Heart right ventricle (tissue), 16 donors: ENCODE measurements around the gene KDM6A. TPM values are rescaled to one million over a fixed set of nuclear protein-coding genes. Genes with fewer than 3 reads are reported as not detected.
"Not testable (repeated sequence)": the region's sequence is repeated elsewhere in the genome, so short reads cannot be mapped to it uniquely, and the experiment has no call there.

Experiments
- ATAC-seq, 8 donors: fragments of 200-7000 bp; cut with Tn5 transposase; one replicate each; pipeline ENCODE4 v1.9.1; 2020; ENCODE audit warnings: mild to moderate bottlenecking in 8 of 8, moderate library complexity in 8 of 8, moderate number of reproducible peaks in 1 of 8
- DNase-seq, 2 donors: peaks; one replicate each; pipeline ENCODE4 v3.0.0-alpha.2; 2020
- H3K27ac ChIP-seq, 10 donors: fragments of 200-600 bp; sonication (generic) in 2 of 10; one replicate each; pipeline versions ENCODE4 v1.5.0 to v1.8.0; 2020 to 2022; ENCODE audit warnings: mild to moderate bottlenecking in 3 of 10
- H3K27me3 ChIP-seq, 7 donors: fragments of 200-600 bp; one replicate each; pipeline ENCODE4 v1.8.0; 2021 to 2022; ENCODE audit warnings: mild to moderate bottlenecking in 2 of 7
- H3K36me3 ChIP-seq, 9 donors: fragments of 200-600 bp; sonication (generic) in 1 of 9; one replicate each; pipeline versions ENCODE4 v1.5.0 to v1.8.0; 2020 to 2022; ENCODE audit warnings: mild to moderate bottlenecking in 2 of 9
- H3K4me1 ChIP-seq, 9 donors: fragments of 200-600 bp; sonication (generic) in 1 of 9; one replicate each; pipeline versions ENCODE4 v1.5.0 to v1.8.0; 2020 to 2022; ENCODE audit warnings: mild to moderate bottlenecking in 4 of 9
- H3K4me3 ChIP-seq, 10 donors: fragments of 200-600 bp; sonication (generic) in 2 of 10; one replicate each; pipeline versions ENCODE4 v1.5.0 to v1.8.0; 2020 to 2022; ENCODE audit warnings: mild to moderate bottlenecking in 7 of 10, moderate library complexity in 2 of 10
- H3K9me3 ChIP-seq, 11 donors: fragments of 200-600 bp in 10 of 11; sonication (generic) in 2 of 11; one replicate each; pipeline versions ENCODE4 v1.5.0 to v1.8.0; 2013 to 2022; ENCODE audit warnings: mild to moderate bottlenecking in 2 of 11, control low read depth in 1 of 11, moderate library complexity in 1 of 11
- WGBS, 2 donors: extraction: QIAGEN DNeasy Blood & Tissue Kit; methylation state at CpG; one replicate each; pipeline ENCODE4 v1.1.7; 2013; ENCODE audit warnings: inconsistent platforms in 1 of 2; 5-methylcytosine and 5-hydroxymethylcytosine counted together
- intact Hi-C, 10 donors: fragments of 100-400 bp; cut with DNase I; formaldehyde crosslinking; loops; one replicate each; pipeline versions ENCODE4 v1.11.1 to v1.14.2; 2022
- polyA plus RNA-seq, 2 donors: library from polyadenylated mRNA; stranded (reverse); fragments of 200-250 nt; gene quantifications; one replicate each; pipeline ENCODE4 v1.2.3, GENCODE V29; 2013
- total RNA-seq, 10 donors: library from RNA; stranded (reverse); fragmentation: NEBNext Ultra II Directional in 3 of 10; extraction: Animal tissue kit (Norgen Biotek cat#: 25700) in 3 of 10; gene quantifications; one replicate each; pipeline versions ENCODE4 v1.2.1 to v1.2.4, GENCODE V29; 2021 to 2023
- TF ChIP-seq, protein P1 (sequence below), 9 donors: fragments of 200-600 bp; sonication (generic) in 2 of 9; IDR thresholded peaks; one replicate each; pipeline versions ENCODE4 v1.5.0 to v1.8.0; 2021 to 2022; ENCODE audit warnings: antibody characterized with exemption in 9 of 9, mild to moderate bottlenecking in 5 of 9, moderate library complexity in 1 of 9
- donor health status: Arrhythmogenic right ventricular cardiomyopathy.
- donor health status: ischemic (EF 13 %, LVEDD 7.1; RV severe dilation, severe dysfunction).
- donor health status: healthy with polysubstance abuse.
- donor health status: DM: no; HTN: yes; CAD: no.
- donor health status: DM: no; HTN: no; CAD: no.
- donor health status: ischemic (EF 25% LVEDD 6.9; RV normal size, moderate dysfunction).
- donor health status: ischemic (EF 25% LVEDD 5.7; RV mildly dilated, moderate dysfunction).
- donor health status: healthy.
- donor health status: DM: yes; HTN: yes; CAD: no.
- donor health status: Ischemic cardiomyopathy.
- donor health status: ischemic (EF 35%, LVEDD 5.7; RV mildly dilated, moderate dysfunction).
- donor health status: nonischemic (EF 11% LVEDD 7.7; RV severe dilation, severe dysfunction).
- donor health status: DM: yes; HTN: yes; CAD: no.
- donor health status: PGD.
- donor health status: ischemic (EF 29% LVEDD 5.4; RV normal size, mild dysfunction).
- donor health status: nonischemic (EF 23%, LVEDD 6.1; RV moderate dilation, normal function).

KDM6A gene
- total and polyA plus RNA-seq, 12 donors, result 3.8 to 21.2 (median 11.8) TPM

DNA sequence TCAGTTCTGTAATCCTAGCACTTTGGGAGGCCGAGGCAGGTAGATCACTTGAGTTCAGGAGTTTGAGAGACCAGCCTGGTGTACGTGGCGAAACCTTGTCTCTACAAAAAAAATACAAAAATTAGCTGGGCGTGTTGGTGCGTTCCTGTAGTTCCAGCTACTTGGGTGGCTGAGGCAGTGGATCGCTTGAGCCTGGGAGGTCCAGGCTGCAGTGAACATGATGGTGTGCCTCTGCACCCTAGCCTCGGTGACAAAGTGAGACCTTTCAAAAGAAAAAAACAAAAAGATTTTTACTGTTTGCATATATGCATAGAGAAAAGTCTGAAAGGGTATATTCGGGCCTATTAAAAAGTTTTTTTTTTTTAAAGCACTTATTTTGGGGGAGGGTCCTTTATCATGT lies 76.1 kb downstream of the KDM6A start:
- H3K4me1 ChIP-seq, result peaks cover 0 to 56% (median 24%) of the 10 kb centered on the region in 9 donors
- 70 to 79% methylated on average over 8 of the region's 8 CpGs for WGBS, 2 donors
- TF ChIP-seq, protein P1, sequence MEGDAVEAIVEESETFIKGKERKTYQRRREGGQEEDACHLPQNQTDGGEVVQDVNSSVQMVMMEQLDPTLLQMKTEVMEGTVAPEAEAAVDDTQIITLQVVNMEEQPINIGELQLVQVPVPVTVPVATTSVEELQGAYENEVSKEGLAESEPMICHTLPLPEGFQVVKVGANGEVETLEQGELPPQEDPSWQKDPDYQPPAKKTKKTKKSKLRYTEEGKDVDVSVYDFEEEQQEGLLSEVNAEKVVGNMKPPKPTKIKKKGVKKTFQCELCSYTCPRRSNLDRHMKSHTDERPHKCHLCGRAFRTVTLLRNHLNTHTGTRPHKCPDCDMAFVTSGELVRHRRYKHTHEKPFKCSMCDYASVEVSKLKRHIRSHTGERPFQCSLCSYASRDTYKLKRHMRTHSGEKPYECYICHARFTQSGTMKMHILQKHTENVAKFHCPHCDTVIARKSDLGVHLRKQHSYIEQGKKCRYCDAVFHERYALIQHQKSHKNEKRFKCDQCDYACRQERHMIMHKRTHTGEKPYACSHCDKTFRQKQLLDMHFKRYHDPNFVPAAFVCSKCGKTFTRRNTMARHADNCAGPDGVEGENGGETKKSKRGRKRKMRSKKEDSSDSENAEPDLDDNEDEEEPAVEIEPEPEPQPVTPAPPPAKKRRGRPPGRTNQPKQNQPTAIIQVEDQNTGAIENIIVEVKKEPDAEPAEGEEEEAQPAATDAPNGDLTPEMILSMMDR (IDR thresholded peaks at IDR 0.05), result no peak
- H3K27me3 ChIP-seq, result no peaks in the 10 kb centered on the region
- DNase-seq, result no peak
- intact Hi-C loops, result no loop called here
- H3K27ac ChIP-seq, result no peak overlapping the region
- no peaks in the 10 kb centered on the region for H3K36me3 ChIP-seq
- peaks cover 0 to 24% (median 6%) of the 10 kb centered on the region in 11 donors for H3K9me3 ChIP-seq
- no peak overlapping the region for H3K4me3 ChIP-seq
- ATAC-seq, result peak in 1 of 8 donors; percentile 64

DNA sequence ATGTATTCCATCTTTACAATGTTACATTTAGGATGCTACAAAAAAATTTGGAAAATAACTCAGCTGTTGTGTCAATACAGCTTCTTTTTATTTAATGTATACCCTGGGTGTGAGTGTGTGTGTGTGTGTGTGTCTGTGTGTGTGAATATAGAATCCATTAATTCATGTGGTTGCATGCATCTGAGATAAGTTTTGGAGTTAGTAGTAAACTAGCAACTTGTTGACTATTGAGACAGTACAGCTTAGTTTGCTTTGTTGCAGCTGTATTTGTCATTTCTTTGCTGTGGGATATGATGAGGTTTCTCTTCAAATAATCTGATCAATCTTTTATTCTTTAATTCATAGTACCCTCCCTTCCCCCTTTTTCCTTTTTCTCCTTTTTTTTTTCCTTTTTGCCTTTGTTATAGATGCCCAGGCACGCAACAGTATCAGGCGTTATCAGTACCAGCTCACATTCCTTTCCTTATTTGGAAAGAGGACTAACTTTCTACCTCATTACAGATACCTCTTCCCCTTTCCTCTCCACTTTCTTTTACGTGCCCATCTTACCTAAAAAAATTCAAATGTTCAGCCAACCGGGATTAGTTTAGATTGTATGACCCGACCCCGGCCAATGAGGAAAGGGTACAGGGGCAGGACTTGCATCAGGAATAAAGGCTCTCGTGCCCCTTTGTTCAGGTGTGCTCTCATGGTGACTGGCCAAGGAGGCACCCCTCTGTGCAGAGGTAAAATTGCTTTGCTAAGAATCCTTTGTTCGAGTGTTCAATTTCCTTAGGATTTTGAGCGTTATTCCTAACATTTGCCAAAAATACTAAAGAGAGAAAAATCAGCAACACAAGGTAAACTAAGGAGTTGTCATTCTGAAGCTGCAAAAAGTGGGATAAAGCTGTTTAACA lies 77.7 kb downstream of the KDM6A start:
- H3K4me3 ChIP-seq, ATAC-seq, H3K36me3 ChIP-seq, H3K27me3 ChIP-seq, DNase-seq: not testable (repeated sequence)
- H3K4me1 ChIP-seq, result peaks cover 0 to 70% (median 39%) of the 10 kb centered on the region in 9 donors
- 29 to 34% methylated on average over 9 of the region's 9 CpGs for WGBS, 2 donors
- peaks cover 0 to 10% (median 0%) of the 10 kb centered on the region in 11 donors for H3K9me3 ChIP-seq
- peak overlapping the region in 5 of 10 donors; percentile 15 to 57 (median 37) for H3K27ac ChIP-seq
- intact Hi-C loops, result loop anchor here in 2 of 10 donors (10.0 kb wide), 1 partner anchor 76 kb away; the partner anchor contains the start of gene KDM6A (in 2 of the 2)

DNA sequence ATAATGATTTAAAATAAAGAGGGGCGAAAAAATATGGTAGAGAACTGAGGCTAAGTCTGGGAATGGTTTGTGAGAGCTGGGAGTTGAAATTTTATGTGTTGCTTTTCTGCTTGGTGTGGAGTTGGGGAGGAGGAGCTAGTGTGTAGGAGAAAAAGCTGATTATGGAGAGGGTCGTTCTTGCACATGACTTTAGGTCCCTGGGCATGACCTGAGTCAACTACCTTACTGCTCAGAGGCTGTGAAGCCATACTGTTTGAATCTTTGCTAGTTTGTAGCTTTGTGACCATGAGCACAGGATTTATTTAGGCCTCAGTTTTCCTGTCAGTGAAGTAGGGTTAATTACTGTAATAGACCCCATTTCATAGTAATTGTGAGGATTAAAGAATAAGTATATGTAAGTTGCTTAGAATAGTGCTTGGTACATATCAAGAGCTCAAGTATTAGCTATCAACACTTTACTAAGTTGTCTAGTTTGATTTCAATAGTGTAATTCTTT lies 78.6 kb downstream of the KDM6A start:
- 50 to 60% methylated on average over 2 of the region's 2 CpGs for WGBS, 2 donors
- Histone ChIP-seq H3K27ac (peak overlapping the region in 4 of 10 donors; percentile 15 to 44 (median 33)), H3K27me3 (no peaks in the 10 kb centered on the region), H3K4me1 (peaks cover 0 to 63% (median 39%) of the 10 kb centered on the region in 9 donors), H3K9me3 (peaks cover 0 to 6% (median 0%) of the 10 kb centered on the region in 11 donors), H3K4me3 (no peak overlapping the region), H3K36me3 (no peaks in the 10 kb centered on the region)
- TF ChIP-seq, protein P1 (IDR thresholded peaks at IDR 0.05), result no peak
- ATAC-seq, result no peak
- no peak for DNase-seq
- intact Hi-C loops, result loop anchor here in 2 of 10 donors (10.0 kb wide), 1 partner anchor 77 kb away; the partner anchor contains the start of gene KDM6A (in 2 of the 2)

DNA sequence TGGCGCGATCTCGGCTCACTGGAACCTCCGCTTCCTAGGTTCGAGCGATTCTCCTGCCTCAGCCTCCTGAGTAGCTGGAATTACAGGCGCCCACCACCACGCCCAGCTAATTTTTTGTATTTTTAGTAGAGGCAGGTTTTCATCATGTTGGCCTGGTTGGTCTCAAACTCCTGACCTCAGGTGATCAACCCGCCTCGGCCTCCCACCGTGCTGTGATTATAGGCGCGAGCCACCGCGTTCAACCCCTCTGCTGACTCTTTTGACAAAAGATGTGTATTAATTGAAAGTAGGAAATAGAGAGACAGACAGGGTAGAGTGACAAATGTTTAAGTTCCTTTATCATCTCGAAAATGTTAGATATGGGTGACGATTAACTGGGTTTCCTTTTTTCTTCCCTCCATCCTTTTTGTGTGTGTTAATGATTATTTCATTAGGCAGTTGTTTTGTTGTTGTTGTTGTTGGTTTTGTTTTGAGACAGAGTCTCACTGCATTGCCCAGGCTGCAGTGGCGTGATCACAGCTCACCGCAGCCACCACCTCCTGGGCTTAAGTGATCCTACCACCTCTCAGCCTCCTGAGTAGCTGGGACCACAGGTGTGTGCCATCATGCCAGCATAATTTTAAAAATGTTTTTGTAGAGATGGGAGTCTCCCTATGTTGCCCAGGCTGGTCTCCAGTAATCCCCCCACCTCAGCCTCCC lies 79.5 kb downstream of the KDM6A start:
- Histone ChIP-seq H3K27ac (no peak overlapping the region), H3K27me3 (no peaks in the 10 kb centered on the region), H3K4me1 (peaks cover 0 to 62% (median 39%) of the 10 kb centered on the region in 9 donors), H3K36me3 (no peaks in the 10 kb centered on the region), H3K9me3 (no peaks in the 10 kb centered on the region), H3K4me3 (no peak overlapping the region)
- intact Hi-C loops, result loop anchor here in 2 of 10 donors (10.0 kb wide), 1 partner anchor 78 kb away; the partner anchor contains the start of gene KDM6A (in 2 of the 2)
- ATAC-seq, result no peak
- WGBS, 2 donors, result 92 to 94% methylated on average over 19 of the region's 19 CpGs
- TF ChIP-seq, protein P1 (IDR thresholded peaks at IDR 0.05), result no peak
- no peak for DNase-seq
